ENCODE results near the gene PRDM16.

Gene PRDM16

GRCh38 chr1:3250624-3251023, 181.6 kb downstream of the PRDM16 start:
- DNase-seq (ENCODE audit: extremely low read depth in 1 of 2, low read depth in 1 of 2), result no peak

- DNase-seq (ENCODE audit: extremely low read depth in 1 of 2, low read depth in 1 of 2), result no peak
These were observed 182.2 kb downstream of the PRDM16 start for GRCh38 chr1:3251099-3251806.

DNA sequence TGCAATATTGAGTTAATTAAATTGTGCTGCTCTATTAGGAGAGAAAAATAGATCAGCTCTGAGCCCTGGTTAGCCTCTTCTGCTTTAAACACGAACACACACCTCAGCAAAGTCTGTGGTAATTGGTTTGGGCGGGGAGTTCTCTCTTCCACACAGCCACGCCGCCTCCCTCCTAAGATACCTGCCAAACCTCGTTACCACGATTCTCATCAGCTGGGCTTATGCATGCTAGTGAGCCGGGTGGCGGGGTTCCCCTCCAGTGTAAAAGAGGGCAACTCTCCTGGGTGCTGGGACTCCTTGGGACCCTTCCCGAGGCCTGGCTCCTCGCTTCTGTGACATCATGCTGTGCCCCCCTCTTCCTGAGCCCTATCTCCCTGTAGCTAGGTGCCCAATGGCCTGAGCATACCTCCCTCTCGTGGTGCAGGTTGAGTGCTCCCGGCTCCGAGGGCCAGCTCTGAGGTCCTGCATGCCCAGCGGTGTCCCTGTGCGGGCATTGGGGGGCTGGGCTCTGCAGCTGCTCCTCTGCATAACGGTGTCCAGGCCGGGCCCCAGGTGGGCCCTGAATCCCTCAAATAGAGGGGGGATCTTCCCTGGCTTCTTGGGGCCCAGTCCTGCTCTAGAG, 182.9 kb downstream of the PRDM16 start:
- no peak for DNase-seq (ENCODE audit: extremely low read depth in 1 of 2, low read depth in 1 of 2)

GRCh38 chr1:3255680-3256079, 186.7 kb downstream of the PRDM16 start:
- DNase-seq (ENCODE audit: extremely low read depth in 1 of 2, low read depth in 1 of 2), result no peak

- DNase-seq (ENCODE audit: extremely low read depth in 1 of 2, low read depth in 1 of 2), result no peak
These were observed 188.8 kb downstream of the PRDM16 start for GRCh38 chr1:3257788-3258187.

- DNase-seq (ENCODE audit: extremely low read depth in 1 of 2, low read depth in 1 of 2), result no peak
These were observed 189.5 kb downstream of the PRDM16 start for GRCh38 chr1:3258386-3259003.

DNA sequence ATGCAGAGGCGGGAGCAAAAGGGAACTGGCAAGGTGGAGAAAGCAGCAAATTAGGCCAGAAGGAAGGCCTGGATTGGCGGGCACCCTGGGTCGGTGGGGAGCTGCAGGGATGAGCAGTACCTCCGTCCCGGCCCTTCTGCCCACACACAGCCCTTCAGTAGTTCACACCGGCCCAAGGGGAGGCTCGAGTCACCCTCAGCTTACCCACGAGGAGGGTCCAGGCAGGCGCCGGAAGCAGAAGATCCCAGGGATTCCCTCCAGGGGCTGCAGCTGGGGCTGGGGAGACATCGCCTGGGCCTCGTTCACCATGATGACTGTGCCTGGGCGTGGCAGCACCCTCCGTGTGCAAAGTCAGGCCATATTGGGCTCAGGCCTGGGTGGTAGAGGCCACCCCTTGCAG, 190.0 kb downstream of the PRDM16 start:
- no peak for DNase-seq (ENCODE audit: extremely low read depth in 1 of 2, low read depth in 1 of 2)

DNA sequence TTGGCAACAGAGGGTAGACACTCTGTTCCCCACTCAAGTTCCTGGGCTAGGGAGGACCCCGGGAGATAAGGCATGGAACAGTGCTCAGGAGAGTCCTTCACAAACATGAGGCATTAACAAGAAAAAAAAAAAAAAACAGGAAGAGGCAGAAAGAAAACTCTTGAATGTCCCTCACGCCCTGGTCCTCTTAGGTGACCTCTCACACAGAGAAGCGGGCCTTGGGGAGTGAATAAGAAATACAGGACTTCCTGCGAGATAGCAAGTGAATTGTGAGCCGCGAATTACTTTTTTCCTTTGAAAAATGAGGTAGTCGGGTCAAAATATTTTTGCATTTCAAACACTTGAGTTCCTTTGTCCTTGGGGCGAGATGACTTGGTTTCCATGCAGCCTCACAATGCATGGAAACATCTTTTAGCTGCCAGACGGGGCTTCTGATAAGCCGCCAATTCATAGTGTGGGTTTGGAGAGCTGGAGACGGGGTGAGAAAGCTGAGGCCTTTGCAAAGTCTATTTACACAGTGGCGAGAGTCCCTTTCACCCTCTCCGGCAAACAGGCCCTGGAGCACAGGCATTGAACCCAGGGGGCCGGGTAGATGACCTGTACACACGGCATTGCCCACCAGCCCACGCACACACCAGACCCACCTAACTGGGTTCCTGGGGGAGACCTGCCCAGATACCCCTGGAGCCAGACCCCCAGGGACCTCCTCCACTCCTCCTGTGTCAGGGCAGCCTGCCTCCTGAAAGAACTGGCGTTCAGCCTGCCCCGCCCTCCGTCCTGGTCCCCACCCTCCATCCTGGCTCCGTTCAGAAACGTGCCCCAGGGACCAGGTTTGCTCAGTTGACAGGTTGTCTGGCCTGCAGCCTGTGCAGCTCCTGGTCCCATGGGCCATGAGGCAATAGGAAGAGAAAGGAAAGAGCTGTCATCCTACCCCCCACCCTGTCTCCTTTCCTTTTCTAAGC, 192.3 kb downstream of the PRDM16 start:
- no peak for DNase-seq (ENCODE audit: extremely low read depth in 1 of 2, low read depth in 1 of 2)

DNA sequence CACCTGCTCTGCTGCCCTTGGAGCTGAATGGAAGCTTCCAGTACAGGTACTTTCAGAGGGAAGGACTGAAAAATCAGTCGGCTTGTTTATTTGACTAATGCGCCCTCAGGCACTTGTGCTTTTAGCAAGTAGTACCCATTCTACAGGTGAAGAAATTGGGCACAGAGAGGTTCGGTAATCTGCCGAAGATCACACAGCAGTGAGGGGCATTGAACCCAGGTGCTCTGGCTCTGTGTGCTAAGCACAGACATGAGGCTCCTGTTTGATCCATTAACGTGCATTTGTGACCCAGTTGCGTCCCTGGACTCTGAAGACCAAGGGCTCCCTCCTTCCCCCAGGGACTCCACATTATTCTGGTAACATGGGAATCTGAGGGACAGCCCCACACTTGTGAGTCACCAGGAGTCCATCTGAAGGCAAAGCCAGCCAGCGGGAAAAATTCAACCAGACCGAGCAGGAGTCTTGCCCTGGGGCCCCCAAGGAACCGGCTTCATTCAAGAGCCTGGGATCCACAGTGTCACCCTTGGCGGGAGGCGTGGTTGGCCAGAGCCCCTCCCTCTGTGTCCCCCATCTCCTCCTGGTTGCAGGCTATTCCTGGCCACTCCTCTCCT, 193.1 kb downstream of the PRDM16 start:
- no peak for DNase-seq (ENCODE audit: extremely low read depth in 1 of 2, low read depth in 1 of 2)

DNA sequence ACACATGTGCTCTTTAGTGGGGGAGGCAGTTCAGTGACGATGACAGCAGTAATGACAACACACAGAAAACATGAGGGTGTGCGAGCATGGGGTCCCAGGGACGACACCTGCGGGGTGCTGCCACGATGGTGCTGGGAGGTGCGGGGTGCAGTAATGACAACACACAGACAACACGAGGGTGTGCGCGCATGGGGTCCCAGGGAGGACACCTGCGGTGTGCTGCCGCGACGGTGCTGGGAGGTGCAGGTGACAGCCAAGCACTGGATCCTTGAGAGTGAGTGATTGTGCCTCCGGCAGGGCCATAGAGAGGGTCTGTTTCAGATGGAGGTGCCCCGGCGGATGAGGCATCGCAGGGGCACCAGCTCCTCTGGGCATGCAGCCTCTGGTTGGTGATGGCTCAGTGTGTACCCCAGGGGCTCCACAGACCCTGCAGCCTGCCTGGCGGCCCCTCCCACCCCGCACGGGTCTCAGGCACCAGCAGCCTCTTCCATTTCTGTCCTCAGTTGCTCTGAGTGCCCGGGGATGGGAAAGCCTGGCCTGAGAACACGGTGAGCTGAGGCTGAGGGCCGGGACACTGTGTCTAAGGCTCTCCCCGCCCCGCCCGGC, 193.8 kb downstream of the PRDM16 start:
- DNase-seq (ENCODE audit: extremely low read depth in 1 of 2, low read depth in 1 of 2), result no peak

GRCh38 chr1:3263790-3264189, 194.8 kb downstream of the PRDM16 start:
- no peak for DNase-seq (ENCODE audit: extremely low read depth in 1 of 2, low read depth in 1 of 2)

DNA sequence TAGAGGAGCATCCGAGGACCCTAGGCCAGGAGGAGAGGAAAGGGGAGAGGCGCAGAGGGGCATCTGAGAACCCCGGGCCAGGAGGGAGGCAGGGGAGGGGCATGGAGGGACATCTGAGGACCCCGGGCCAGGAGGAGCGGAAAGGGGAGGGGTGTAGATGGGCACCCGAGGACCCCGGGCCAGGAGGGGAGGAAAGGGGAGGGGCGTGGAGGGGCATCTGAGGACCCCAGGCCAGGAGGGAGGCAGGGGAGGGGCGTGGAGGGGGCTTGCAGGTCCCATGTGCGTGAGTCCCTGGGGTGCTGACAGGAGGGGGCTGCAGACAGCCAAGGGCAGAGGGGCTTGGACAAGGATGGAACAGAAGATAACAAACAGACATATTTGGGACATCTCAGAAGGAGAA, 195.5 kb downstream of the PRDM16 start:
- no peak for DNase-seq (ENCODE audit: extremely low read depth in 1 of 2, low read depth in 1 of 2)

GRCh38 chr1:3265835-3266805, 197.1 kb downstream of the PRDM16 start:
- DNase-seq (ENCODE audit: extremely low read depth in 1 of 2, low read depth in 1 of 2), result no peak

GRCh38 chr1:3266870-3267549, 198.0 kb downstream of the PRDM16 start:
- no peak for DNase-seq (ENCODE audit: extremely low read depth in 1 of 2, low read depth in 1 of 2)

DNA sequence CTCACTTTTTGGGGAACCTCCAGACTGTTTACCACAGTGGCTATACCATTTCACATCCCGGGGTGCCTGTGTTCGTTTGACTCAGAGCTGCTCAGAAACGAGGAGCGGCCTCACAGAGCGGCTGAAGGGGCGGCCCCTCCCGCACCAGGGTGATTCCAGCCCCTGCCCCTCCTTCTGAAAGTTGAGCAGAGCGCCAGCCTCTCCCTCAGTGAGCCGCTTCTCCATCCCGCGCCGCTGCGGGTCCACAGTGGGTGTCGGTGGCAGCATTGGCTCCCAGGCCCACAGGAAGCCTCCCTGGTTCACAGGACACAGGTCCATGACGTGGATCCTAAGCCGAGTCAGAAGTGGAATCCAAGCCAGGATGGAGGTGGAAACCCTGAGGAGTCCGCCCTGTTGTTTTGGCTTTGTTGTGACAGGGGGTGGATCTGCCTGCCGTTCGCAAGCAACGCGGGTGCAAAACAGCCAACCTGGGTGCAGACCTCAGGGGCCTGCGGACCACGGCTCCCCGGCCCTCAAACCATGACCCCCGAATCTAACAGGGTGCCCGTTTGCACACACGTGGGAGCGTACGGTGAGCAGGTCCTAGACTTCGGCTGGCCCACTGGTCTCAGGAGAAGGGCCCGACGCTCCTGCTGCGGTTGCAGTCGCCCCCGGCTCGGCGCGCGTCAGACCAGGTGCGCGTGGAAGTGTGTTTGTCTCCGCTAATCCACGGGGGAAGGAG, 198.7 kb downstream of the PRDM16 start:
- no peak for DNase-seq (ENCODE audit: extremely low read depth in 1 of 2, low read depth in 1 of 2)

DNA sequence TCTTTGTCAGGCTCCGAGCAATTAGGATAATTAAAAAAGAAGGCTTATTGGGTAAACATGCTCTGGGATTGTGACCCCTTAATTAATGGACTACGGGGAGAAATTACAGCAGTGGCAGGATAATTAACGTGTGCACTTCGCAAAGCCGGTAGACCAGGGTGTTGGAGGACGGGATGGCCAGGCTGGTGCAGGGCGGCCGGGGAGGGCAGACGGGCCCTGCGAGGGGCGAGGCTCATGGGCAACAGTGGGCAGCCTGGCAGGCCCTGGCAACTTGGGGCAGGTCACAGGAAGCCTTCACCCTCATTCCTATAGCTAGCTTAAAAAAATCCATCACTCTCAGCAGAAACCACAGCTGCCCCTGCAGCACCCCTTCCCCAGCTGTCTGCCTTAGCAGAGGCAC, 199.3 kb downstream of the PRDM16 start:
- DNase-seq (ENCODE audit: extremely low read depth in 1 of 2, low read depth in 1 of 2), result no peak

- DNase-seq (ENCODE audit: extremely low read depth in 1 of 2, low read depth in 1 of 2), result no peak
These were observed 201.6 kb downstream of the PRDM16 start for GRCh38 chr1:3270403-3271245.
